Activated CD8-positive, alpha-beta T cell treated with anti-CD3 and anti-CD28 coated beads, Interleukin-2, amount 10 ng/mL, durations not matched to agents 7 days and 5 days (primary cell): ENCODE data around the gene YPEL4. TPM values are rescaled to one million over a fixed set of nuclear protein-coding genes. Genes with fewer than 3 reads are reported as not detected.

ENCODE experiments used
- ATAC-seq: fragments of 150-1000 bp; cut with Tn5 transposase; one replicate; pipeline ENCODE4 v1.10.0; 2021; ENCODE audit warnings: moderate library complexity
- CTCF ChIA-PET: fragments of 350-600 bp; sonication (Branson Sonifier 250); formaldehyde crosslinking; loops from one replicate; lab custom pipeline; 2021; ENCODE audit warnings: antibody characterized with exemption; lab: Charles Lee
- POLR2A ChIA-PET: fragments of 350-600 bp; sonication (Branson Sonifier 250); formaldehyde crosslinking; loops from one replicate; lab custom pipeline; 2021; ENCODE audit warnings: antibody characterized with exemption; lab: Charles Lee
- DNase-seq: peaks from one replicate; pipeline ENCODE4 v3.0.0-alpha.2; 2020
- H3K27ac Mint-ChIP-seq: one replicate; pipeline ENCODE4 v1.8.0; 2021; ENCODE audit warnings: mild to moderate bottlenecking, mixed read lengths
- H3K27me3 Mint-ChIP-seq: one replicate; pipeline ENCODE4 v1.8.0; 2021; ENCODE audit warnings: low read depth, mixed read lengths
- H3K36me3 Mint-ChIP-seq: one replicate; pipeline ENCODE4 v1.8.0; 2021; ENCODE audit warnings: low read depth, mixed read lengths
- H3K4me1 Mint-ChIP-seq: one replicate; pipeline ENCODE4 v1.8.0; 2021; ENCODE audit warnings: low read depth, mixed read lengths
- H3K4me3 Mint-ChIP-seq: one replicate; pipeline ENCODE4 v1.8.0; 2021; ENCODE audit warnings: mild to moderate bottlenecking, mixed read lengths
- H3K9me3 Mint-ChIP-seq: one replicate; pipeline ENCODE4 v1.8.0; 2022; ENCODE audit warnings: mixed read lengths; ENCODE audit not compliant: insufficient read depth
- microRNA-seq: library from miRNA; unstranded; fragments of <30 nt; microRNA quantifications from one replicate; pipeline ENCODE4 v1.2.0, GENCODE V29; 2022
- total RNA-seq, 2 experiments: library from RNA; stranded (reverse); gene quantifications; one replicate each; pipeline ENCODE4 v1.2.3, GENCODE V29; 2021

YPEL4 gene
- total RNA-seq, 2 experiments from 2014 or later, result 0.11 to 0.13 TPM

GRCh38 chr11:57605028-57605420, 44.7 kb downstream of the YPEL4 start:
- Mint-ChIP-seq H3K27me3 (peaks cover 27% of the 10 kb centered on the region), H3K36me3 (no peaks in the 10 kb centered on the region), H3K27ac (no peak overlapping the region), H3K4me3 (no peak overlapping the region), H3K9me3 (no peaks in the 10 kb centered on the region), H3K4me1 (peaks cover 5% of the 10 kb centered on the region)
- ChIA-PET CTCF (interaction anchor here (0.7 to 2.6 kb wide), 8 partner anchors 9 to 196 kb away, joined by 3 to 7 read pairs (median 4); no protein-coding TSS in a partner anchor), POLR2A (interaction anchor here (0.6 to 0.7 kb wide), 2 partner anchors 29 to 1907 kb away, joined by 3 read pairs; no protein-coding TSS in a partner anchor)
- ATAC-seq, result no peak
- no peak for DNase-seq

GRCh38 chr11:57604296-57605027, 45.2 kb downstream of the YPEL4 start:
- Mint-ChIP-seq H3K9me3 (no peaks in the 10 kb centered on the region), H3K27ac (no peak overlapping the region), H3K4me3 (no peak overlapping the region), H3K36me3 (no peaks in the 10 kb centered on the region), H3K4me1 (peaks cover 5% of the 10 kb centered on the region), H3K27me3 (peaks cover 27% of the 10 kb centered on the region)
- CTCF ChIA-PET, result interaction anchor here (0.7 to 2.6 kb wide), 9 partner anchors 9 to 196 kb away, joined by 3 to 7 read pairs (median 3); no protein-coding TSS in a partner anchor
- ATAC-seq (no peak), DNase-seq (peak; percentile 24)
- POLR2A ChIA-PET, result interaction anchor here (0.6 to 0.7 kb wide), 2 partner anchors 29 to 1906 kb away, joined by 3 read pairs; no protein-coding TSS in a partner anchor

GRCh38 chr11:57601297-57601696, 48.4 kb downstream of the YPEL4 start:
- Mint-ChIP-seq H3K27me3 (peaks cover 33% of the 10 kb centered on the region), H3K27ac (no peak overlapping the region), H3K4me1 (peaks cover 9% of the 10 kb centered on the region), H3K4me3 (no peak overlapping the region), H3K9me3 (no peaks in the 10 kb centered on the region), H3K36me3 (no peaks in the 10 kb centered on the region)
- ATAC-seq, result no peak
- no peak for DNase-seq
- ChIA-PET POLR2A (no interaction called here), CTCF (interaction anchor here (1.3 kb wide), 1 partner anchor 108 kb away, joined by 3 read pairs; no protein-coding TSS in a partner anchor)

- no peak for ATAC-seq
- Mint-ChIP-seq H3K27me3 (peaks cover 36% of the 10 kb centered on the region), H3K9me3 (no peaks in the 10 kb centered on the region), H3K4me3 (no peak overlapping the region), H3K27ac (no peak overlapping the region), H3K4me1 (peaks cover 6% of the 10 kb centered on the region), H3K36me3 (no peaks in the 10 kb centered on the region)
- DNase-seq, result no peak
- ChIA-PET CTCF (no interaction called here), POLR2A (no interaction called here)
These were observed 50.3 kb downstream of the YPEL4 start for GRCh38 chr11:57599381-57599780.

- no peak for ATAC-seq
- DNase-seq, result no peak
- Mint-ChIP-seq H3K27ac (no peak overlapping the region), H3K36me3 (no peaks in the 10 kb centered on the region), H3K9me3 (no peaks in the 10 kb centered on the region), H3K27me3 (peaks cover 39% of the 10 kb centered on the region), H3K4me3 (no peak overlapping the region), H3K4me1 (peaks cover 4% of the 10 kb centered on the region)
- CTCF ChIA-PET, result interaction anchor here (0.6 kb wide), 1 partner anchor 30 kb away, joined by 3 read pairs; no protein-coding TSS in a partner anchor
- POLR2A ChIA-PET, result no interaction called here
These were observed 50.9 kb downstream of the YPEL4 start for GRCh38 chr11:57598831-57599155.

GRCh38 chr11:57597916-57598830, 51.5 kb downstream of the YPEL4 start:
- no peak for ATAC-seq
- DNase-seq, result no peak
- Mint-ChIP-seq H3K36me3 (no peaks in the 10 kb centered on the region), H3K27me3 (peaks cover 39% of the 10 kb centered on the region), H3K27ac (no peak overlapping the region), H3K4me1 (peaks cover 4% of the 10 kb centered on the region), H3K4me3 (no peak overlapping the region), H3K9me3 (no peaks in the 10 kb centered on the region)
- POLR2A ChIA-PET, result no interaction called here
- CTCF ChIA-PET, result interaction anchor here (0.6 kb wide), 1 partner anchor 29 kb away, joined by 3 read pairs; no protein-coding TSS in a partner anchor

GRCh38 chr11:57597461-57597915, 52.2 kb downstream of the YPEL4 start, which contains the start of gene SERPING1:
TSS of gene SERPING1 (plus strand) at chr11:57597685. CDS start at chr11:57598271, 586 bp downstream.
- POLR2A ChIA-PET, result no interaction called here
- peaks cover 39% of the 10 kb centered on the region for H3K27me3 Mint-ChIP-seq
- no peaks in the 10 kb centered on the region for H3K9me3 Mint-ChIP-seq
- no peak for DNase-seq
- H3K27ac Mint-ChIP-seq, result no peak within 1 kb of the TSS
- no peak within 1 kb of the TSS for H3K4me3 Mint-ChIP-seq
- CTCF ChIA-PET, result no interaction called here
- peaks cover 4% of the 10 kb centered on the region for H3K4me1 Mint-ChIP-seq
- no peaks in the 10 kb centered on the region for H3K36me3 Mint-ChIP-seq
- ATAC-seq, result no peak

GRCh38 chr11:57596266-57596885, 53.3 kb downstream of the YPEL4 start:
- H3K9me3 Mint-ChIP-seq, result no peaks in the 10 kb centered on the region
- no peak overlapping the region for H3K27ac Mint-ChIP-seq

More at GRCh38 chr11:57596266-57596885, 53.3 kb downstream of the YPEL4 start:
- ATAC-seq (no peak), DNase-seq (no peak)
- Mint-ChIP-seq H3K27me3 (peaks cover 39% of the 10 kb centered on the region), H3K4me3 (no peak overlapping the region), H3K36me3 (no peaks in the 10 kb centered on the region), H3K4me1 (peaks cover 4% of the 10 kb centered on the region)
- POLR2A ChIA-PET, result no interaction called here
- CTCF ChIA-PET, result interaction anchor here (1.5 to 2.5 kb wide), 2 partner anchors 28 to 44 kb away, joined by 5 to 6 read pairs; partner anchors contain the start of gene UBE2L6

Small RNA genes lying within 50 kb of the gene (microRNA-seq; reads per million reads assigned to microRNA genes)
- gene MIR130A, result 2,038 reads per million, percentile 87 among the genes with 10 or more reads in this experiment

Other genes starting within 250 kb of the YPEL4 start
- 100 to 1,000 TPM; 103 to 120 TPM for gene SLC43A3, start 222.8 kb downstream of the YPEL4 start, total RNA-seq
- under 1 TPM; 0.47 to 0.57 TPM for gene RTN4RL2, start 189.4 kb downstream of the YPEL4 start, total RNA-seq
- 10 to 100 TPM; 26.4 to 28.4 TPM for gene SLC43A1, start 134.2 kb downstream of the YPEL4 start, total RNA-seq
- gene TIMM10, start 119.2 kb downstream of the YPEL4 start, total RNA-seq, result 10 to 100 TPM; 65.4 to 65.8 TPM
- gene SMTNL1, start 112.3 kb downstream of the YPEL4 start, total RNA-seq, result not detected
- 100 to 1,000 TPM; 222 to 232 TPM for gene UBE2L6, start 82.2 kb downstream of the YPEL4 start, total RNA-seq
- not detected for gene SERPING1, start 52.2 kb downstream of the YPEL4 start, total RNA-seq
- gene CLP1, start 7.8 kb upstream of the YPEL4 start, total RNA-seq, result 10 to 100 TPM; 18.9 to 20.5 TPM
- 10 to 100 TPM; 77.8 to 82.4 TPM for gene ZDHHC5, start 18.2 kb upstream of the YPEL4 start, total RNA-seq
- gene MED19, start 62.3 kb upstream of the YPEL4 start, total RNA-seq, result 10 to 100 TPM; 13.6 to 14.9 TPM
- 10 to 100 TPM; 65.0 to 68.7 TPM for gene TMX2, start 62.7 kb upstream of the YPEL4 start, total RNA-seq
- 100 to 1,000 TPM; 204 to 210 TPM for gene SELENOH, start 91.6 kb upstream of the YPEL4 start, total RNA-seq
- gene BTBD18, start 101.9 kb upstream of the YPEL4 start, total RNA-seq, result not detected
- 1 to 10 TPM; 6.8 to 8.4 TPM for gene CTNND1, start 111.9 kb upstream of the YPEL4 start, total RNA-seq